ENCODE data around the gene RRM1.
"Not testable (repeated sequence)": the region's sequence is repeated elsewhere in the genome, so short reads cannot be mapped to it uniquely, and the experiment has no call there.

The RRM1 gene

DNA sequence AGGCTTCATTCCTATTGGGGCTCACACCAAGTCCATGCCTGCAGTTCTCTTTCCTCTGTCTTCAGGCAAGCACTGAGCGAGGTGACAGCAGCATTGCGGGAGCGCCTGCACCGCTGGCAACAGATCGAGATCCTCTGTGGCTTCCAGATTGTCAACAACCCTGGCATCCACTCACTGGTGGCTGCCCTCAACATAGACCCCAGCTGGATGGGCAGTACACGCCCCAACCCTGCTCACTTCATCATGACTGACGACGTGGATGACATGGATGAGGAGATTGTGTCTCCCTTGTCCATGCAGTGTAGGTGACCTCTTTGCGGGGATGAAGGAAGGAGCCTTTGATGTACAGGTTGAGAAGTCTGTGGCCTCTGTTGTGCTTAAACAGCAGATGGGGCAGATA is 11.4 kb upstream of the RRM1 start:
- DNase-seq (ENCODE audit: low spot score): no peak

DNA sequence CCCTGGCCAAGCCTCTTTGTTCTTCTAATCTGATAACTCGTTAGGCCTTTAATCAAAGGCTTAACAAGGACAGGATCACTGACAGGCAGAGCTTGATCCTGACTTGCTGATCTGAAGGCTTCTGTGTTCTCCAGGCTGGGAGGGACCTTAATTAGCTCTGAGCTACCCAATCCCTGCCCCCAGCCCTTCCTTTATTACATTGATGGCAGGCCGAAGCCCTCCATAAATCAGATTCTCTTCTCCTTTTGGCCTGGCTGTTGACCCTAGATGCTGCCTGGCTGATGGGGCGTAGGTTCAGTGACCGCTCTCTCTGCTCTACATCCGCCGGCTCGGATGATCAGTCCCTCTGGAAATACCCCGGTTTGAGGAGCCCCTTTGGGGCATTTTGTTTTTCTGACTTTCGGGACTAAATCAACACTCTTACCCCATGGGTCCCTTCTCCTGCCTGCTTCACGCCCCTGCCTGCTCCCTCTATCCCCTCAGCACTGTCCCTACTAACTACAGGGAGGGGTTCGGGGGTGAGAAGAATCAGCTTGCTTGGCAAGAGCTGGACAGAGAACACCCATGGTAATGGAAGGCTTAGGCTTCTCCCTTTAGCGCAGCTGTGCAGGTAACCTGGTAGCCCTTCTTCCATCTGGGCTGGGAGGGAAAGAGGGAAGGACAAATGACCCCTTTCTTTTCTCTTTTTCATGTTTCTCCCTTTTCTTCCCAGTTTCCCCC is 10.0 kb upstream of the RRM1 start:
- DNase-seq (ENCODE audit: low spot score): no peak

DNA sequence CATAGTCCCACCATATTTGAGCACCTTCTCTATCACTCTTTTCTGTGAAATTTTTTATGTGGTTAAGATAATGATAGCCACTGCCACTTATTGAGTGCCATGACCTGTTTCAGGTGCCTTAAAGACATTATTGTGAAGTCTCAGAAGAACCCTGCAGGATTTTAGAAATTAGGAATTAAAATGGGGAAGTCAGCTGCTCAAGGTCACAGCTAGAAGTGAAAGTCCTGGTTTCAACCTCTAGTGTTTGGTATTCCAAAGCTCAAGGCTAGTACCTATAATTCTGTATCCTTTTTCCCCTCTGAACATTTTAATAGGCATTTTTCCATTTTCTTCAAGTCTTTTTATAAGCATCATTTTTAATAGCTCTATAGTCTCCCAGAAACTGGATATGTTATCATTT is 9.0 kb upstream of the RRM1 start:
- DNase-seq (ENCODE audit: low spot score): no peak

DNA sequence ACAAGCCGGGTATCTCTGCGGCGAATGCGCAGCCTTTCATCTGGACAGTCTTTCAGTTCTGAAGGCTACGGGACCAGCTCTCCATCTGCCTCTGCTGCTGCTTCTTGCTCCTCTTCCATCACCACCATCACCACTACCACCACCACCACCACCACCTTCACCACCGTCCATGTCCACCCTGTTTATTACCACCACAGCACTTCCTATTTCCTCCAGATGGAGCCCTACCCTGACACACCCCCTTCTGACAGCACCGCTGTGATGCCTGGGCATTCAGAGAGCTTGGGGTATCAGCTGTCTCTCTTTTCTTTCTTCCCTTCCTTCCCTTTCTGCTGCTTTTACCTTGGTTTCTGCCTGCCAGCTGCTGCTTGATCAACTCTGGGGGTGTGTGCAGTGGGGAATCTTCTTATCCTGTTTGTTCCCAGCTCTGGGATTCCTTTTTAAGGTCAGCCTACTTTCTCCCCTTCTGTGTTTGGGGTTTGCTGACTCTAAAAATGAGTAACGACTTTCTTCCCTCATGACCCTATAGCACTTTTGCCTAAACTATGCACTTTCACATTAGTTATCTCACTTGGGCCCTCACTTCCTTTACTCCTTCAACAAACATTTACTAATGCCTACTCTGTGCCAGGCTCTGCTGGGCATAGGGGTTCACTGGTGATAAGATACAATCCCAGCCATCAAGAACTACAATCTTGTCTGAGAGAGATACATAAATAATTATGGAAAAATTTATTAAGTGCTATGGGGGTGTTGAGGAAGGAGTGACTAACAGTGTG is 7.8 kb upstream of the RRM1 start:
- DNase-seq (ENCODE audit: low spot score): no peak

DNA sequence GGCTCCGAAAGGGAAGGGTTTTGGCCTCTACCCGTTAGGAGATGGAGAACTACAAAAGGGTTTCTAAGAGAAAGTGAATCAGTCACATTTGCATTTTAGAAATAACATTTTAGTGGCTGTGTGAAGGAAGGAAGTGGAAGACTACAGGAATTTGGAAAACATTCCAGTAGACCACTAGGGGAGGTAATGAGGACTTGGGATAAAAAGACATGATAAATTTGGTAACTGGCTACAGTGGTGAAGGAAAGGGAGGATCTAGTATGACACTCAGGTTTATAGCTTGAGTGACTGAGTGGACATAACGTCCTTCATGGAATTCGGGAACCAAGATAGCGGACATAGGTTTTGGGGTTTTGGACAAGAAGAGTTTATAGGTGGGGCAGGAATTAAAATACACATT is 7.0 kb upstream of the RRM1 start:
- no peak for DNase-seq (ENCODE audit: low spot score)

DNA sequence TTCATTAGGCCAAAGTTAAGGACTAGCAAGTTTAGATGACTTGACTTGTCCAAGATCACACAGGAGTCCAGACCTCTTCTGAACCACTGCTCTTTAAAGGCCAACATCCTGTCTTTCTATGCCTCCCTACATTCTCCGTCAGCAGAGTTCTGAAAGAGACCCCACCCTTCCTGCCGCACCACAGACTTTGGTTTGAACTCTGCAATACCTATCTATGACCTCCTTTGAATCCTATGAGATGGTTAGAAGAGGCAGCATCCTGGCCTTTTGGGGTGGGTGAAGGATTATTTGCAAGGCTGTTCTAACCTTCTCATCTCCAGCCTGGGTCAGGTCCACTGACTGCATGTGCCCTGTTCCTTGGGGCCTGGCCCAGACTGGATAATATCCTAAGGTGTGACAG is 4.3 kb upstream of the RRM1 start:
- no peak for DNase-seq (ENCODE audit: low spot score)

DNA sequence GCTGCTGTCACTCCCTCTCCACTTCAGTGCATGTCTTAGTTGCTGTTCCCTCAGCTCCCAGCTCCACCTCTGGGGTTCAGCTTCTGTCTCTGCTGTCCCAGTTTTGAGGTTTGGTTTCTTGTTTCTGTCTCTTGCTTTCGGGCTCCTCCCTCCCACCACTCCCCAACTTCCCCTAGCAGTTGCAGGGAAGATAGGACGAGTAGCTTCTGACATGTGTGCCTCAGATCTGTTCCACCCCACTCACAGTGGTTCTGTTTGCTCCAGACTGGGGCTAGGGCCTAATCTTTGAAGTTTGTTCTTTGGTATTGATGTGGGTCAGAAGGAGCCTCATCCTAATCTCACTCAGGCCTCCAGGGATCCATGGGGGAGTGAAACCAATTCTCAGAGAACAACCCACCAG is 2.6 kb upstream of the RRM1 start:
- no peak for DNase-seq (ENCODE audit: low spot score)

DNA sequence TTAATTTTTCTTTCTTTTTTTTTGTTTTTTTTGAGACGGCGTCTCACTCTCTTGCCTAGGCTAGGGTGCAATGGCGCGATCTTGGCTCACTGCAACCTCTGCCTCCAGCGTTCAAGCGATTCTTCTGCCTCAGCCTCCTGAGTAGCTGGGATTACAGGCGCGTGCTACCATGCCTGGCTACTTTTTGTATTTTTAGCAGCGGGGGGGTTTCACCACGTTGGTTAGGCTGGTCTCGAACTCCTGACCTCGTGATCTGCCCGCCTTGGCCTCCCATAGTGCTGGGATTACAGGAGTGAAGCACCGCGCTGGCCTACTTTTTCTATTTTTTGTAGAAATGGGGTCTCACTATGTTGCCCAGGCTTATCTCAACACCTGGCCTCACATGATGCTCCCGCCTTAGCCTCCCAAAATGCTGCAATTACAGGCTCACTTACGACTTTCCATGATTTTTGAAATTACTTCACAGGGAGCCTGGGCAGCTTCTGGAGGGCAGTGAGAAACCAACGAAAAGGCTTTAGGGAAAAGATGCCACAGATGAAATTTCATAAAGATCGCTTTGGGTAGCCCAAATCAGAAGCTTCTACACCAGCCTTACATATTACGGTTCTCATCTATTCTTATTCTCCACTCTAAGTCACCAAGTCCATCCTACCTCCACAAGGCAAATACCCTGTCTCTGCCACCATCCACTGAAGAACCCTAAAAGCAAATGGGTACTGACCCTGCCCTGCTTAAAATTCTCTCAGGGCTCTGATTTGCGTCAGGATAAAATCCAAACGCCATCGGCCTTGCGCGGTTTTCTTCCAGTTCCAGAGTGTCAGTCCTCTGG is 866 bp upstream of the RRM1 start:
- no peak for DNase-seq (ENCODE audit: low spot score)

DNA sequence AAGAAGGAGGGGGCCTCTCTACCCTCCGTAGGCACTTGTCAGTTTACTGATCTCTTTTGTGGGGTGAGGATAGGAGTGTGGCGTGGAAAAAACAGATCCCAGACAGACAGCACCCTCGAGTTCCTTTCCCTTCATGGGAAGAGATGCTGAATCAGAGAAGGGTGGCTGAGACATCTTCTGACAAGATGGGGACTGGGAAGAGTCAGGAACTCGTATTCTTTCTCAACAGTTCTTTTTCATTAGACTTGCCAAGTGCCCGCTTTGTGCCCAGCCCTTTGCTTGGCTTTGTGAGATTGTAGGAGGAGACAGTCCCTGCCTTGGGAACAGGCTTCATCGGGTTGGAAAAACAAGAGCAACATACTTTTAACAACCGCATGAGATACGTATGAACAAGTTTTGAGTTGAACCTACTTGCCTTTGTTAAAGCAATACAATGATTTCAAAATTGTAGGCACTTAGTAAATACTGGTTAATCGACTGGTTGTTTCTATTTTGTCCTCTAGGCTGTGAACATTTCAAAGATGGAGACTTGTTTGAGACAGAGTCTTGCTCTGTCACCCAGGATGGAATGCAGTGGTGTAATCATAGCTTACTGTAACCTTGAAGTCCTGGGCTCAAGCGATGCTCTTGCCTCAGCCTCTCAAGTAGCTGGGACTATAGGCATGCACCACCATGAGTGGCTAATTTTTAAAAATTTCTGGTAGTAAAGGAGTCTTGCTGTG is 1.1 kb downstream of the RRM1 start:
- no peak for DNase-seq (ENCODE audit: low spot score)

DNA sequence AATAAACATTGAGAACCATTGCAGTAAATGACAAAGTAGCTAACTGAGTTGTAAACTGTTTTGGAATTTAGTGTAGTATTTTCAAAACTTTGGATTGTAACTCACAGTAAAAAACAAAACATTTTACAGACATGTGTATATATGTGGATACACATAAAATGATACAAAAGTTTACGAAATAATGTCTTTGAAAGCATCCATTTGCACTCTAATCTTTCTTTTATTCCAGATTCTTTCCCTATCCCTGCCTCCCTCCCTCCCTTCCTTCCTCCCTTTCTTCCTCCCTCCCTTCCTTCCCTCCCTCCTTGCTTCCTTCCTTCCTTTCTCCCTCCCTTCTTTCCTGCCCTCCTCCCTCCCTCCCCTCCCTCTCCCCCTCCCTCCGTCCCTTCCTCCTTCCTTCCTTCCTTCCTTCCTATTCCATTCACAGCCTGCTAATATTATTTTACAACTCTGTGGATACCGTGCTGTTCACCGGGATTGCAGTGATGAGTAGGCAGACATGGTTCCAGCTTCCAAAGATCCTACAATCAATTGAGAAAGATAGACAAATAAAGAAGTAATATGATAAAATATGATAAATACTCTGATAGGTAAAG is 3.5 kb downstream of the RRM1 start:
- DNase-seq (ENCODE audit: low spot score): no peak

DNA sequence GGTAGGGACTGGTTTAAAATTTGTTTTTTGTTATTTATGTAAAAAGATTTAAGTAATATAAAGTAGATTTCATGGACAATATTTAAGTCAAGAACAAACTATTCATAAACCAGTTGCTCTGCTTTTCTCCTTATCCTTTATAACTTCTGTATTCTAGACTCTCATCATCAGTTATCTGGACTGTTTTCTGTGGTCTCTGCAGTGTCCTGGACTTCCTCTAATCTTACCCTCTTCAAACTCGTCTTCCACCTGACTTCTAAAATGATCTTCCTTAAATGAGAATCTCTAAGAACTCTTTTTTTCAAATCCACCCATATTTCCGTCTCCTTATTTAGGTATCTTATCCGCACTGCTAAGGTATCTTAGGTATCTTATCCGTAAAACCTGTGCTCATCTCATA is 8.1 kb downstream of the RRM1 start:
- DNase-seq (ENCODE audit: low spot score): no peak

DNA sequence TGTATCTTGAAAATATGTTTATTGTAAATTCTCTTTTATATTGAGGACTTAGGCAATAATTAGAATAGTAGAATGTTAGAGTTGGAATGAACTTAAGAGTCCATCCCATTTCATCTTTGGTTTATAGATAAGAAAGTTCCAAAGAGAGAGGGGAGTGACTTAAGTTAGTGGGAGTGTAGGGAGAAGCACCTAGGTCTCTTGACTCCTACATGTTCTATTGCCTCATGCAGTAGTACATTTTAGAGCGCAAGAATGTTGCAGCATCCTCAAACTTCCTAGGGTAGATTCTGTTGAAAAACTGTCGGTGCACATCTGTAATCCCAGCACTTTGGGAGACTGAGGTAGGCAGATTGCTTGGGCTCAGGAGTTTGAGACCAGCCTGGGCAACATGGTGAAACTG is 8.7 kb downstream of the RRM1 start:
- no peak for DNase-seq (ENCODE audit: low spot score)

DNA sequence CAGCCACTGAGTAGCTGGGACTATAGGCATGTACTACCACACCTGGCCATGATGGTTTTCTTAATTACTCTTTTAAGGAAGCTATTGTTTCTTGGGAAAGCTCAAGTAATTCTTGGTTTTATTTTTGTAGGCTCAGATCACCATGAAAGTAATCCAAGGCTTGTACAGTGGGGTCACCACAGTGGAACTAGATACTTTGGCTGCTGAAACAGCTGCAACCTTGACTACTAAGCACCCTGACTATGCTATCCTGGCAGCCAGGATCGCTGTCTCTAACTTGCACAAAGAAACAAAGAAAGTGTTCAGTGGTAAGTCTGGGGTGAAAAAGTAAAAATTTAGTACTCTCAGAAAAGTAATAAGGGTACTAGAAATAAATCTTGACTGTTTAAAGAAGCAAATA is 11.3 kb downstream of the RRM1 start:
- no peak for DNase-seq (ENCODE audit: low spot score)

DNA sequence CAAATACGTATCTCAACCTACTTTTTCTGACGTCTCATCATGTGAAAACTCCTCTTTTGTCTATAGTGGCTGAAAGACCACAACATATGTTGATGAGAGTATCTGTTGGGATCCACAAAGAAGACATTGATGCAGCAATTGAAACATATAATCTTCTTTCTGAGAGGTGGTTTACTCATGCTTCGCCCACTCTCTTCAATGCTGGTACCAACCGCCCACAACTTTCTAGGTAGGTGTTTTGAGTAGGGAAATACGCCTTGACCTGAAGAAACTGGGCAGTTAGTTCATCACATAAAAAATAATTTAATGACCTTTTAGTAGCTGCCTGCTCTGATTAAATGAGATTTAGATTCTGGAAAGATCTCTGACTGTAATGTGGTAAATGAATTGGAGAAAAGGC is 17.2 kb downstream of the RRM1 start:
- DNase-seq (ENCODE audit: low spot score): no peak

DNA sequence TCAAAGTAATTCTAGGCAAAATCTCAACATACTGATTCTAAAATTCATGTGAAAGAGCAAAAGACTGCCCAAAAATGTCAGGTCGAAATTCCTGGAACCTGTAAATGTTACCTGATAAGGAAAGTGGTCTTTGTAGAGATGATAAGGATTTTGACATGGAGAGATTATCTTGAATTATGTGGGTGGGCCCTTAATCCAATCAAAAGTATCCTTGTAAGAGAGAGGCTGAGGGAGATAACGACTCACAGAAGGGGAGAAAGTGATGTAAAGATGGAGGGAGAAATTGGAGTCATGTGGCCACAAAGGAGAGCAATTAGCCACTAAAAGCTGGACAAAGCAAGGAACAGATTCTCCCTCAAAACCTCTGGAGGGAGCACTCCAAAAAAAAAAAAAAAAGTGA is 20.5 kb downstream of the RRM1 start:
- no peak for DNase-seq (ENCODE audit: low spot score)

DNA sequence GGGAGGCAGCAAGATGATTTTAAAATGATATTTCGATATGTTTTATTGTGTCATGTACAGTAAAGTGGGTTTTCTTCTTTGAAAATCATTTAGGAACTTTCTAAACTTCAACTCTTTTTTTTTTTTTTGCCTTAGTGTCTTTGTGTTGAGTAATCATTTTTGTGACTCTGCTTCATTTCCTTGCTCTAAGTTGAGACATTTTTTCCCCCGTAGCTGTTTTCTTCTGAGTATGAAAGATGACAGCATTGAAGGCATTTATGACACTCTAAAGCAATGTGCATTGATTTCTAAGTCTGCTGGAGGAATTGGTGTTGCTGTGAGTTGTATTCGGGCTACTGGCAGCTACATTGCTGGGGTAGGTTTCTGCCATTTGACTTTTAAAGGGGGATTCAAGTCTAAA is 23.5 kb downstream of the RRM1 start:
- no peak for DNase-seq (ENCODE audit: low spot score)

DNA sequence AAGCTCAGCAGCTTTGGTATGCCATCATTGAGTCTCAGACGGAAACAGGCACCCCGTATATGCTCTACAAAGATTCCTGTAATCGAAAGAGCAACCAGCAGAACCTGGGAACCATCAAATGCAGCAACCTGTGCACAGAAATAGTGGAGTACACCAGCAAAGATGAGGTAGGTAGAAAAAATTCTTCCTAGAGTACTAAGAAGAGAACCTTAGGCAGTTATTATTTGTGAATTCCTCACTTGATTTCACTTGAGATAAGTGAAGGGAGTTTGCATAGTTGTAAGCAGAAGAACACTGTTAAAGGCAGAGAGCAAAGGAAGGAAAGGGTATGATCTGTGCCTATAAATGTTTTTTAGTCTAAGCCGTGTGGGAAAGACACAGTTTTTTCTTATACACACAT is 28.6 kb downstream of the RRM1 start:
- DNase-seq (ENCODE audit: low spot score): no peak

DNA sequence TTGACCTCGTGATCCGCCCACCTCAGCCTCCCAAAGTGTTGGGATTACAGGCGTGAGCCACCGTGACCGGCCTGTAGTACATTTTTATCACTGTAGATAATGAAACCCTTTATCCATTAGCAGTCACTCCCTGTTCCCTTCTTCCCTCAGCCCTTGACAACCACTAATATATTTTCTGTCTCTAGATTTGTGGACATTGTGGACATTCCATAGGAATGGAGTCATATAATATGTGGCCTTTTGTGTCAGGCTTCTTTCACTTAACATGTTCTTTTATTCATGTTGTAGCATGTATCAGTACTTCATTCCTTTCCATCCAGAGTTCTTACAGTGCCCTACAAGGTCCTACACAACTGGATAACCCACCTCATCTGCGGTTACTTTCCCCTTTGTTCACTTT is 30.5 kb downstream of the RRM1 start:
- DNase-seq (ENCODE audit: low spot score): no peak

DNA sequence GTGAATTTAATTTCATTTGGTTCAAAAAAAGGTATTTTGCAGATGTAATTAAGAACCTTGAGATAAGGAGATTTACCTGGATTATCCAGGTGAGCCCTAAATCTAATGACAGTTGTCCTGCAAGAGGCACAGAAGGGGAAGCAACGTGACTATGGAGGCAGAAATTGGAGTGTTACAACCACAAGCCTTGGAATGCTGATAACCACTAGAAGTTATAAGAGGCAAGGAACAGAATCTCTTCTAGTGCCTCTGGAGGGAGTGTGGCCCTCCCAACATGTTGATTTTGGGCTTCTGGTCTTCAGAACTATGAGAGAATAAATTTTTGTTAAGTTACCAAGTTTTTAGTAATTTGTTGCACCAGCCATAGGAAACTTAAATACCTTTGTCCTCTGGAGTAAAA is 32.8 kb downstream of the RRM1 start:
- DNase-seq (ENCODE audit: low spot score): no peak

DNA sequence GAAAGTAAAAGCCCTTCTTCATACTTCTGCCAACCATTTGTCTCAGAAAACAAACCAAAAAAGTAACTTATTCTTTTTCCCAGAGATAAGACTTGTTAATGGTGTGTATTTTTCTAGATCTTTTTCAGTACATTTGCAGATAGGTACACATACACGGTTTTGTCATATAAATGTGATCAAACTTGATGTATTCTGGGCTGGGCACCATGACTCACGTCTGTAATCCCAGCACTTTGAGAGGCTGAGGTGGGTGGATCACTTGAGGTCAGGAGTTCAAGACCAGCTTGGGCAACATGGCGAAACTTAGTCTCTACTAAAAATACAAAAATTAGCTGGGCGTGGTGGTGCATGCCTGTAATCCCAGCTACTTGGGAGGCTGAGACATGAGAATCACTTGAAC is 35.6 kb downstream of the RRM1 start:
- not testable (repeated sequence) for DNase-seq (ENCODE audit: low spot score)

DNA sequence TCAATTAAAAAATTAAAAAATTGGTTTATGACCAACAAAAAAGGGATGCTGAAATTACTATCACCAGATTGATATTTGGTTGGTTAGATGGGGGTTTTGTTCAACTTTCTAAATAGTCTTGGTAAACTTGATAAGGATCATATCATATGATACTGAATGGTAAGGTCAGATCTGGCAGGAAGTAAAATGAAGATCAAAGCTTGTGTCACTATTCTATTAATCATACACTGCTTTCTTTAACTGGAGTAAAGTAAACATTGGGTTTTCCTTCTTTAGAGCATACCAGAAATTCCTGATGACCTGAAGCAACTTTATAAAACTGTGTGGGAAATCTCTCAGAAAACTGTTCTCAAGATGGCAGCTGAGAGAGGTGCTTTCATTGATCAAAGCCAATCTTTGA is 40.2 kb downstream of the RRM1 start:
- DNase-seq (ENCODE audit: low spot score): no peak

DNA sequence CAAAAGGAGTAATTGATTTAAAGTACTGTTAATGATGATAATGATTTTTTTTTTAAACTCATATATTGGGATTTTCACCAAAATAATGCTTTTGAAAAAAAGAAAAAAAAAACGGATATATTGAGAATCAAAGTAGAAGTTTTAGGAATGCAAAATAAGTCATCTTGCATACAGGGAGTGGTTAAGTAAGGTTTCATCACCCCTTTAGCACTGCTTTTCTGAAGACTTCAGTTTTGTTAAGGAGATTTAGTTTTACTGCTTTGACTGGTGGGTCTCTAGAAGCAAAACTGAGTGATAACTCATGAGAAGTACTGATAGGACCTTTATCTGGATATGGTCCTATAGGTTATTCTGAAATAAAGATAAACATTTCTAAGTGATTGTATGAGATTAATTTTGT is 43.9 kb downstream of the RRM1 start:
- DNase-seq (ENCODE audit: low spot score): no peak
